Endodermal cell (in vitro differentiated cells): Measurements from ENCODE around the gene ELMO1. TPM values are rescaled to one million over a fixed set of nuclear protein-coding genes. Genes with fewer than 3 reads are reported as not detected.

ENCODE experiments used
- DNase-seq: peaks from one replicate; pipeline ENCODE4 v3.0.0-alpha.2; 2017
- H3K27ac ChIP-seq: 2 replicates; pipeline ENCODE4 v1.5.1; 2013; ENCODE audit warnings: mild to moderate bottlenecking, low read depth, low read length, moderate library complexity
- H3K27me3 ChIP-seq: 2 replicates; pipeline ENCODE4 v1.6.1; 2013; ENCODE audit warnings: mild to moderate bottlenecking, low read length, moderate library complexity; ENCODE audit not compliant: insufficient read depth, control insufficient read depth, poor library complexity, severe bottlenecking
- H3K36me3 ChIP-seq: 2 replicates; pipeline ENCODE4 v1.7.0; 2013; ENCODE audit warnings: mild to moderate bottlenecking, low read length, moderate library complexity; ENCODE audit not compliant: control insufficient read depth, insufficient read depth
- H3K4me1 ChIP-seq: one replicate; pipeline ENCODE4 v1.7.0; 2013; ENCODE audit warnings: low read length; ENCODE audit not compliant: control insufficient read depth, insufficient read depth
- H3K4me3 ChIP-seq: 2 replicates; pipeline ENCODE4 v1.5.1; 2013; ENCODE audit warnings: mild to moderate bottlenecking, low read length, moderate library complexity
- H3K9ac ChIP-seq: 2 replicates; pipeline ENCODE4 v1.6.1; 2013; ENCODE audit warnings: mild to moderate bottlenecking, low read length, moderate library complexity; ENCODE audit not compliant: poor library complexity, severe bottlenecking; ENCODE audit errors: extremely low read depth
- H3K9me3 ChIP-seq: 2 replicates; pipeline ENCODE4 v1.6.1; 2013; ENCODE audit warnings: mild to moderate bottlenecking, low read length, moderate library complexity; ENCODE audit not compliant: control insufficient read depth
- H3K27ac Mint-ChIP-seq: 2 replicates; pipeline ENCODE4 v1.8.0; 2020; ENCODE audit warnings: mixed read lengths
- H3K27me3 Mint-ChIP-seq: 2 replicates; pipeline ENCODE4 v1.8.0; 2021; ENCODE audit warnings: mild to moderate bottlenecking, mixed read lengths; ENCODE audit not compliant: insufficient read depth
- H3K36me3 Mint-ChIP-seq: 2 replicates; pipeline ENCODE4 v1.8.0; 2020; ENCODE audit warnings: low read depth, mixed read lengths
- H3K4me1 Mint-ChIP-seq: 2 replicates; pipeline ENCODE4 v1.8.0; 2020; ENCODE audit warnings: mixed read lengths
- H3K4me3 Mint-ChIP-seq: 2 replicates; pipeline ENCODE4 v1.8.0; 2020; ENCODE audit warnings: mild to moderate bottlenecking, moderate library complexity, mixed read lengths
- H3K9me3 Mint-ChIP-seq: 2 replicates; pipeline ENCODE4 v1.8.0; 2020; ENCODE audit warnings: mild to moderate bottlenecking, mixed read lengths
- WGBS, 2 experiments: methylation state at CpG; one replicate each; pipeline versions ENCODE4 v1.1.5 to v1.1.7; 2013; ENCODE audit warnings: missing lambda C conversion rate in 2 of 2, mixed read lengths in 1 of 2; ENCODE audit not compliant: insufficient coverage in 1 of 2, insufficient read length in 1 of 2; 5-methylcytosine and 5-hydroxymethylcytosine counted together
- total RNA-seq, 2 donors: library from RNA; stranded (reverse); fragmentation: NEBNext Ultra II Directional in 1 of 2; extraction: Animal tissue kit (Norgen Biotek cat#: 25700) in 1 of 2; gene quantifications; 2 replicates in 1 of 2; 3 replicates in 1 of 2; pipeline ENCODE4 v1.2.1, GENCODE V29; 2021
- TF ChIP-seq, protein P1 (sequence below): fragments of 200-600 bp; sonication (generic); conservative IDR thresholded peaks from 2 replicates; pipeline ENCODE4 v1.5.0; 2021; ENCODE audit warnings: antibody characterized with exemption, mild to moderate bottlenecking

Gene ELMO1
- total RNA-seq, 2 donors from 2014 or later: 120 to 131 TPM

DNA sequence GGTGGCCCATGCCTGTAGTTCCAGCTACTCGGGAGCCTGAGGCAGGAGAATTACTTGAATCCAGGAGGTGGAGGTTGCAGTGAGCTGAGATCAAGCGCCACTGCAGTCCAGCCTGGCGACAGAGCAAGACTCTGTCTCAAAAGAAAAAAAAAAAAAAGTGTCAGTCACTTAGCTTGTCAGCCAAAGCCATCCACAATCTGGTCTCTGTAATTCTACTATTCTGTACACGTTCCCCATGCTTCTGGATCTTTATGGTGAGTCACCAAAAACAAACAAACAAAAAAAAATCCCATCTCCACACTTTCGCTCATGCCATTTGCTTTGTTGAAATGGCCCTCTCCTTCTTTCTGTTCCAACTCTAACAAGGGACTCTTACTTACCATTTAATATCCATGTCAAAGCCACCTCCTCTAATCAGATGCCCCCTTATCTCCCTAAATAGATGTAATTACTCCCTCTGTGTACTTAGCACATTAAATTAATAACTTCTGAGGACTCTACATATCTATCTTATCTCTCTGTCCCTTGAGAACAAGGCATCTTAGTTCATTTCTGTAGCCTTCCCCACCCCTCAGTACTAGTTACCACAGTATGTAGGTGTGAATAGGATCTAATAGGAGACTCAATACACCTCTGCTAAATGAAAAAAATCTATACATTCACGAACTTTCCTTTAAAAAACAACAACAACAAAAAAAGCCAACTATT is 128.4 kb downstream of the ELMO1 start:
- Histone ChIP-seq H3K4me3 (no peak overlapping the region), H3K27ac (no peak overlapping the region), H3K9ac (no peak overlapping the region), H3K27me3 (no peaks in the 10 kb centered on the region), H3K9me3 (no peaks in the 10 kb centered on the region), H3K36me3 (peaks cover 18% of the 10 kb centered on the region), H3K4me1 (peaks cover 13% of the 10 kb centered on the region)
- DNase-seq: no peak
- TF ChIP-seq, protein P1, sequence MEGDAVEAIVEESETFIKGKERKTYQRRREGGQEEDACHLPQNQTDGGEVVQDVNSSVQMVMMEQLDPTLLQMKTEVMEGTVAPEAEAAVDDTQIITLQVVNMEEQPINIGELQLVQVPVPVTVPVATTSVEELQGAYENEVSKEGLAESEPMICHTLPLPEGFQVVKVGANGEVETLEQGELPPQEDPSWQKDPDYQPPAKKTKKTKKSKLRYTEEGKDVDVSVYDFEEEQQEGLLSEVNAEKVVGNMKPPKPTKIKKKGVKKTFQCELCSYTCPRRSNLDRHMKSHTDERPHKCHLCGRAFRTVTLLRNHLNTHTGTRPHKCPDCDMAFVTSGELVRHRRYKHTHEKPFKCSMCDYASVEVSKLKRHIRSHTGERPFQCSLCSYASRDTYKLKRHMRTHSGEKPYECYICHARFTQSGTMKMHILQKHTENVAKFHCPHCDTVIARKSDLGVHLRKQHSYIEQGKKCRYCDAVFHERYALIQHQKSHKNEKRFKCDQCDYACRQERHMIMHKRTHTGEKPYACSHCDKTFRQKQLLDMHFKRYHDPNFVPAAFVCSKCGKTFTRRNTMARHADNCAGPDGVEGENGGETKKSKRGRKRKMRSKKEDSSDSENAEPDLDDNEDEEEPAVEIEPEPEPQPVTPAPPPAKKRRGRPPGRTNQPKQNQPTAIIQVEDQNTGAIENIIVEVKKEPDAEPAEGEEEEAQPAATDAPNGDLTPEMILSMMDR: no peak
- Mint-ChIP-seq H3K4me1 (peaks cover 11% of the 10 kb centered on the region), H3K4me3 (no peak overlapping the region), H3K36me3 (peaks cover 8% of the 10 kb centered on the region), H3K27ac (no peak overlapping the region), H3K9me3 (no peaks in the 10 kb centered on the region), H3K27me3 (no peaks in the 10 kb centered on the region)
- 84 to 85% methylated on average over 4 to 6 of the region's 6 CpGs for WGBS, 2 experiments

DNA sequence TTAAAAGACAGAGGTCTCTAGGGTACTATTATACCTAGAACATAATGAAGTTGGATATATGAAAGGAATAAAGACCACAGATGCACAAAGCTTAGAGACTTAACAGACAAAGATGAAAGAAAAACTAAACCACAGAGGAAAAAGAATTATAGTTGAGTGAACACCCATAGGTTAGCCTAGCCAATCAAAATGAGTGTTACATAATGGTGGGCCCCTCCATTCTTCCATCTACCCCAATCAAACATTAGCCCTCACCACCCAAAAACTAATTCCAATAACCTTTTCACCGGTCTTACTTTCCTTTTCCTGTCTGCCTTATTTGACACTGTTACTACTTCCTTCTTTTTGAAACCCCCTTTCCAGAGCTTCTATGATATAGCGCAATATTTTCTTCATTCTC is 130.1 kb downstream of the ELMO1 start:
- TF ChIP-seq, protein P1: no peak
- no peak overlapping the region for H3K9ac ChIP-seq
- Mint-ChIP-seq H3K9me3 (no peaks in the 10 kb centered on the region), H3K27ac (no peak overlapping the region), H3K36me3 (peaks cover 23% of the 10 kb centered on the region), H3K4me1 (peaks cover 16% of the 10 kb centered on the region), H3K4me3 (no peak overlapping the region), H3K27me3 (no peaks in the 10 kb centered on the region)
- peaks cover 14% of the 10 kb centered on the region for H3K4me1 ChIP-seq
- peaks cover 28% of the 10 kb centered on the region for H3K36me3 ChIP-seq
- H3K27me3 ChIP-seq: no peaks in the 10 kb centered on the region
- no peak for DNase-seq
- no peaks in the 10 kb centered on the region for H3K9me3 ChIP-seq
- H3K4me3 ChIP-seq: no peak overlapping the region
- 95 to 96% methylated on average over 2 of the region's 2 CpGs for WGBS, 2 experiments
- no peak overlapping the region for H3K27ac ChIP-seq

DNA sequence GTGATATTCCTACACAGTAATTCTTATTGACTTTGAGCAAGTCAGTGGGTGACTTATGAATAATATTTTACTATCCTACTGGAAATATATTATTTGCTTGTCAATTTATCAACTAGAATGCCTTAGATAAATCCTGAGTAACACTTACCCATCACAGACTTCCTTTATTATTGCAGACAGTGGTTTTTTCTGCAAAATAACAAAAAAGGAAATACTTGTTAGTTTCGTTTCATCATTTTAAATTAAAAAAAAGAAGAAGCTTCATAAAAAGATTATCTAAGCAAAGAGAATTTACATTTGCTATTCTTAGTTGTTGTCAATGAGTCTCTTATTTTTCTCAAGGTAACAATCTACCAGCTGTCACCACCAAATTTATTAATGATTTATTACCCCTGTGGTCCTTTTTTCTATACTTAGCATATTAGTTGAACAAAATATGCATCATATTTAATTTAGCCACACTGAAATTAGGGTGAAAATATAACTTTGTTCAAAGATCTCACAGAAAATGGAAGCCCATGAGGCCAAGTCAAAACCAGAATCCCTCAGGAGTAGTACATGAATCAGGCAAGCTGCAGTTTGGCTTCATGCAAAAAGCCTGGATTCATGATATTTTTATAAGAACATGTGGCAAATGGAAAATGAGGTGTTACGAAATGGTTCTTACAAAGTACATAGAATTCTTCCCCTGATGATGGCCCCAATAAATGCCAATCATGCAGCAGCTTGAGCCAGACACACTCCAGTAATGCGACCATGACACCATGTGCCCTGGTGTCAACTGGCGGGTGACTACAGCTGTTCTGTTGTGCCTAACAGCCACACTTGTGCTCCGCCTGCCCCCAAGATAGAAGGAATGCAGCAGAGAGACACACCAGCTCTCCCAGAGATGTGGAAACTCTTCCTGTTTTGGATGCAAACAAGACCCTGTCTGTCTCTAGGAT is 132.6 kb downstream of the ELMO1 start:
- Histone ChIP-seq H3K4me1 (peaks cover 14% of the 10 kb centered on the region), H3K4me3 (no peak overlapping the region), H3K9ac (no peak overlapping the region), H3K27me3 (no peaks in the 10 kb centered on the region), H3K9me3 (no peaks in the 10 kb centered on the region), H3K36me3 (peaks cover 41% of the 10 kb centered on the region), H3K27ac (no peak overlapping the region)
- no peak overlapping the region for H3K4me3 Mint-ChIP-seq
- H3K4me1 Mint-ChIP-seq: peaks cover 19% of the 10 kb centered on the region
- DNase-seq: no peak
- H3K9me3 Mint-ChIP-seq: no peaks in the 10 kb centered on the region
- no peaks in the 10 kb centered on the region for H3K27me3 Mint-ChIP-seq
- 91 to 93% methylated on average over 3 to 4 of the region's 5 CpGs for WGBS, 2 experiments
- H3K36me3 Mint-ChIP-seq: peaks cover 34% of the 10 kb centered on the region
- no peak overlapping the region for H3K27ac Mint-ChIP-seq
- TF ChIP-seq, protein P1: no peak
